Suprapubic skin (tissue), 4 donors: ENCODE results near the gene ARSB. TPM values are rescaled to one million over a fixed set of nuclear protein-coding genes. Genes with fewer than 3 reads are reported as not detected.
"Not testable (repeated sequence)": the region's sequence is repeated elsewhere in the genome, so short reads cannot be mapped to it uniquely, and the experiment has no call there.

Experiments used
- DNase-seq, 2 donors: peaks; one replicate each; pipeline ENCODE4 v3.0.0-alpha.2; 2019; ENCODE audit warnings: low spot score in 2 of 2
- H3K27ac ChIP-seq: fragments of 200-600 bp; sonication (generic); one replicate; pipeline ENCODE4 v1.5.1; 2019
- H3K27me3 ChIP-seq: fragments of 200-600 bp; sonication (generic); one replicate; pipeline ENCODE4 v1.5.1; 2019
- H3K36me3 ChIP-seq: fragments of 200-600 bp; sonication (generic); one replicate; pipeline ENCODE4 v1.5.1; 2019
- H3K4me1 ChIP-seq: fragments of 200-600 bp; sonication (generic); one replicate; pipeline ENCODE4 v1.5.1; 2019
- H3K4me3 ChIP-seq: fragments of 200-600 bp; sonication (generic); one replicate; pipeline ENCODE4 v1.5.1; 2019; ENCODE audit warnings: mild to moderate bottlenecking
- H3K9me3 ChIP-seq: fragments of 200-600 bp; sonication (generic); one replicate; pipeline ENCODE4 v1.5.1; 2019
- EP300 ChIP-seq: sonication (generic); formaldehyde crosslinking; IDR thresholded peaks from one replicate; pipeline ENCODE4 v1.6.1; 2017; ENCODE audit warnings: antibody characterized with exemption
- POLR2A ChIP-seq, 2 donors: fragments of 450-650 bp; IDR thresholded peaks; one replicate each; pipeline ENCODE4 v1.6.1; 2017; ENCODE audit warnings: antibody characterized with exemption in 2 of 2, mild to moderate bottlenecking in 2 of 2, moderate library complexity in 2 of 2
- POLR2AphosphoS5 ChIP-seq, 3 donors: sonication (generic); formaldehyde crosslinking; IDR thresholded peaks; one replicate each; pipeline ENCODE4 v1.6.1; 2017; ENCODE audit warnings: antibody characterized with exemption in 3 of 3
- WGBS: methylation state at CpG from one replicate; pipeline ENCODE4 v1.1.5; 2018; 5-methylcytosine and 5-hydroxymethylcytosine counted together
- total RNA-seq, 4 donors: library from RNA; depleted of rRNA; stranded (reverse); fragments of >200 nt; gene quantifications; one replicate each; pipeline ENCODE4 v1.1.0, GENCODE V29; 2016
- TF ChIP-seq, protein P1 (sequence below), 2 donors: fragments of 200-600 bp in 1 of 2; fragments of 450-650 bp in 1 of 2; sonication (generic) in 1 of 2; IDR thresholded peaks; one replicate each; pipeline ENCODE4 v1.5.1; 2016 to 2019; ENCODE audit warnings: antibody characterized with exemption in 2 of 2, mild to moderate bottlenecking in 1 of 2, moderate library complexity in 1 of 2

Gene ARSB
- total RNA-seq, 4 donors from 2014 or later = 3.1 to 5.1 (median 3.4) TPM

DNA sequence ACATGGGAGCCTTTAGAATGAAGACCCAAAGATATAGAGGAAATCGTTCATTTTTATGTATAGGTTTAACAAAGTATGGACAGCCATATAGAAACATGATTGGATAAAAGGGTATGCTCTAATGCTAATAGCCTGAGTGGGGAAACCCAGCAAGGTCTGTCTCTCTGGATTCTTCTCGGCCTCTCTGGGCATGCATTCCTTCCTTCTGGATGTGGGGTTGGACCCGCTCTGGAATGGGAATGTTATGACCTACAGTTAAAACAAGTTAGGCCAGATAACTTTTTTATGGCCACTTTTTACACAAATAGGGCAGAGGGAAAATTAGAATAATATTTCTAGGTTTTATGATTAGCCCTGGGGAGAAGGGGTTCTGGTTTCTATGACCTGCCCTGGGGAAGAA lies 103.2 kb downstream of the ARSB start:
- H3K27me3 ChIP-seq = no peaks in the 10 kb centered on the region
- H3K4me3 ChIP-seq = no peak overlapping the region
- no peak overlapping the region for H3K27ac ChIP-seq
- DNase-seq = no peak
- H3K36me3 ChIP-seq = no peaks in the 10 kb centered on the region
- no peak for TF ChIP-seq EP300
- TF ChIP-seq, protein P1, sequence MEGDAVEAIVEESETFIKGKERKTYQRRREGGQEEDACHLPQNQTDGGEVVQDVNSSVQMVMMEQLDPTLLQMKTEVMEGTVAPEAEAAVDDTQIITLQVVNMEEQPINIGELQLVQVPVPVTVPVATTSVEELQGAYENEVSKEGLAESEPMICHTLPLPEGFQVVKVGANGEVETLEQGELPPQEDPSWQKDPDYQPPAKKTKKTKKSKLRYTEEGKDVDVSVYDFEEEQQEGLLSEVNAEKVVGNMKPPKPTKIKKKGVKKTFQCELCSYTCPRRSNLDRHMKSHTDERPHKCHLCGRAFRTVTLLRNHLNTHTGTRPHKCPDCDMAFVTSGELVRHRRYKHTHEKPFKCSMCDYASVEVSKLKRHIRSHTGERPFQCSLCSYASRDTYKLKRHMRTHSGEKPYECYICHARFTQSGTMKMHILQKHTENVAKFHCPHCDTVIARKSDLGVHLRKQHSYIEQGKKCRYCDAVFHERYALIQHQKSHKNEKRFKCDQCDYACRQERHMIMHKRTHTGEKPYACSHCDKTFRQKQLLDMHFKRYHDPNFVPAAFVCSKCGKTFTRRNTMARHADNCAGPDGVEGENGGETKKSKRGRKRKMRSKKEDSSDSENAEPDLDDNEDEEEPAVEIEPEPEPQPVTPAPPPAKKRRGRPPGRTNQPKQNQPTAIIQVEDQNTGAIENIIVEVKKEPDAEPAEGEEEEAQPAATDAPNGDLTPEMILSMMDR (IDR thresholded peaks at IDR 0.05) = no peak
- no peak for TF ChIP-seq POLR2A (IDR thresholded peaks at IDR 0.05)
- no peak for TF ChIP-seq POLR2AphosphoS5 (IDR thresholded peaks at IDR 0.05)
- no peaks in the 10 kb centered on the region for H3K4me1 ChIP-seq
- no peaks in the 10 kb centered on the region for H3K9me3 ChIP-seq
- WGBS = 91% methylated on average over 3 of the region's 3 CpGs

DNA sequence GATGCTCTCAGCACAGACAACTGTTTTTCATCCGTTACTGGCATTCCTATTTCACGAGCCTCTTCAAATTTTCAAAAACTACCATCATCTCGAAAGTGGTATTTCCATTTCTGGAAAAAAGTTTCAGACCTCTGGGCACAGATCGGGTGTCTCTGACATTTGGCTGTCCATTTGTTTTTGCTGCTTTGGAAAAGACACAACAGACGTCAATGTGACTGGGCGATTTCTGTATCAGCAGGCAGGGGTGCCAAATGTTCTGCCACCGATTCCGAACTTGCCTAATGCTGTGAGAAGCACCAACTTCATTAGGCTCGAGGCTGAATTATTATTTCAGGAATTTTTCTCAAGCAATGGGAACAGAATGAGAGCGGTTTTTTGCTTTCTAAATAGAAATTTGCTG lies 105.6 kb downstream of the ARSB start:
- H3K27me3 ChIP-seq = no peaks in the 10 kb centered on the region
- no peaks in the 10 kb centered on the region for H3K36me3 ChIP-seq
- TF ChIP-seq, protein P1 (IDR thresholded peaks at IDR 0.05) = no peak
- no peak for TF ChIP-seq POLR2AphosphoS5 (IDR thresholded peaks at IDR 0.05)
- no peak for TF ChIP-seq EP300
- no peak for TF ChIP-seq POLR2A (IDR thresholded peaks at IDR 0.05)
- no peak overlapping the region for H3K27ac ChIP-seq
- H3K4me3 ChIP-seq = no peak overlapping the region
- DNase-seq = no peak
- H3K9me3 ChIP-seq = no peaks in the 10 kb centered on the region
- H3K4me1 ChIP-seq = no peaks in the 10 kb centered on the region
- WGBS = 65% methylated on average over 10 of the region's 10 CpGs

DNA sequence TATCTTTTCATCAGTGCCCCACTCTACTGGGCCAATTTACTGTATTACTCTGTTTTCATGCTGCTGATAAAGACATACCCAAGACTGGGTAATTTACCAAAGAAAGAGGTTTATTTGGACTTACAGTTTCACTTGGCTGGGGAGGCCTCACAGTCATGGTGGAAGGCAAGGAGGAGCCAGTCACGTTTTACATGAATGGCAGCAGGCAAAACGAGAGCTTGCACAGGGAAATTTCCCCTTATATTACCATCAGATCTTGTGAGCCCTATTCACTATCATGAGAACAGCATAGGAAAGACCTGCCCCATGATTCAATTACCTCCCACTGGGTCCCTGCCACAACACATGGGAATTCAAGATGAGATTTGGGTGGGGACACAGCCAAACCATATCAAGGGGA lies 119.0 kb downstream of the ARSB start:
- H3K36me3 ChIP-seq, H3K4me3 ChIP-seq, H3K27me3 ChIP-seq, DNase-seq, H3K4me1 ChIP-seq, H3K27ac ChIP-seq, H3K9me3 ChIP-seq: not testable (repeated sequence)
- WGBS = 93% methylated on average over 2 of the region's 2 CpGs

DNA sequence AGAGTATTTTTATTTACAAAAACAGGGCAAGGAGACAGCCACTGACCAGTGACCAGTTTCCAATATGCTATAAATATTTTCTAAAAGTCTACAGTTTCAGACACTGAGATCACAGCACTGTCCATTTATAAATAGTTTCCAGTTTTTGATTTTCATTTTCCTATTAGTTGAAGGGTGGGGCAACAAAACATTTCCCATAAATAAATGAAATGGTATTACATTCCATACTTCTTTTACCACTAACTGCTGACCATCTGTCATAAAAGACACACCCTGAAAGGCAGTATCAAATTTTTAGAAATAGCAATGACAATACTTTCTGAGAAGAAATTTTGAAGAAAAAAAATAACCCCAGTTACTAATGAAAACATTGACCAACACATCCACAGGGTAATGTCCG lies 126.7 kb downstream of the ARSB start:
- no peaks in the 10 kb centered on the region for H3K27me3 ChIP-seq
- no peaks in the 10 kb centered on the region for H3K4me1 ChIP-seq
- no peak overlapping the region for H3K4me3 ChIP-seq
- WGBS = 61% methylated on average over 1 of the region's 1 CpG
- no peaks in the 10 kb centered on the region for H3K36me3 ChIP-seq
- DNase-seq = no peak
- no peaks in the 10 kb centered on the region for H3K9me3 ChIP-seq
- H3K27ac ChIP-seq = no peak overlapping the region
- no peak for TF ChIP-seq EP300
- no peak for TF ChIP-seq POLR2A (IDR thresholded peaks at IDR 0.05)
- TF ChIP-seq, protein P1 (IDR thresholded peaks at IDR 0.05) = no peak
- TF ChIP-seq POLR2AphosphoS5 (IDR thresholded peaks at IDR 0.05) = no peak

DNA sequence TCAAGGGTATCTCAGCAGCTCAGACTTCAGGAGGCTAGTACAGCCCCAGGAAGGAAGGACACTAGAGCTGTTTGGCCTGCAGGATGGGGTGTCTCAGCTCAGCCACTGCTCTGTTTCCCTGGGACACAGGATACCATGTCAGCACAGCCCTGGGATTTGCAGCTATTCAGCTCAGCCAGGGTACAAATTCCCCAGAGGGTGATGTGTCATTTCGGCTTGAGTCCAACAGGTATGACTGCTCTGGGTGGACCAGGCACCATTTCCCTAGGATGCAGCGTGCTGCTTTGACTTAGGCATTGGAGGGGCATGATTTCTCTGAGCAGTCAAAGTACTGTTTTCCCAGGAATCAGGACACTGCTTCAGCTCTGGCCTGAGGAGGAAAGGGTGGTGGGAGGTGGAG lies 130.1 kb downstream of the ARSB start:
- H3K9me3 ChIP-seq = no peaks in the 10 kb centered on the region
- H3K4me1 ChIP-seq = no peaks in the 10 kb centered on the region
- H3K27me3 ChIP-seq = no peaks in the 10 kb centered on the region
- 86% methylated on average over 1 of the region's 2 CpGs for WGBS
- no peaks in the 10 kb centered on the region for H3K36me3 ChIP-seq
- no peak overlapping the region for H3K4me3 ChIP-seq
- TF ChIP-seq, protein P1 (IDR thresholded peaks at IDR 0.05) = no peak
- TF ChIP-seq POLR2A (IDR thresholded peaks at IDR 0.05) (no peak), POLR2AphosphoS5 (IDR thresholded peaks at IDR 0.05) (no peak), EP300 (no peak)
- no peak overlapping the region for H3K27ac ChIP-seq
- DNase-seq = no peak

DNA sequence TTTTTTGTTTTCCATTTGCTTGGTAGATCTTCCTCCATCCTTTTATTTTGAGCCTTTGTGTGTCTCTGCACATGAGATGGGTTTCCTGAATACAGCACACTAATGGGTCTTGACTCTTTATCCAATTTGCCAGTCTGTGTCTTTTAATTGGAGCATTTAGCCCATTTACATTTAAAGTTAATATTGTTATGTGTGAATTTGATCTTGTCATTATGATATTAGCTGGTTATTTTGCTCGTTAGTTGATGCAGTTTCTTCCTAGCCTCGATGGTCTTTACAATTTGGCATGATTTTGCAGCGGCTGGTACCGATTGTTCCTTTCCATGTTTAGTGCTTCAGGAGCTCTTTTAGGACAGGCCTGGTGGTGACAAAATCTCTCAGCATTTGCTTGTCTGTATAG lies 133.2 kb downstream of the ARSB start:
- not testable (repeated sequence) for DNase-seq, H3K27me3 ChIP-seq, H3K9me3 ChIP-seq, H3K4me1 ChIP-seq, H3K36me3 ChIP-seq, H3K4me3 ChIP-seq, H3K27ac ChIP-seq
- 90% methylated on average over 4 of the region's 4 CpGs for WGBS
